ENCODE measurements around the gene CCDC122.

DNA sequence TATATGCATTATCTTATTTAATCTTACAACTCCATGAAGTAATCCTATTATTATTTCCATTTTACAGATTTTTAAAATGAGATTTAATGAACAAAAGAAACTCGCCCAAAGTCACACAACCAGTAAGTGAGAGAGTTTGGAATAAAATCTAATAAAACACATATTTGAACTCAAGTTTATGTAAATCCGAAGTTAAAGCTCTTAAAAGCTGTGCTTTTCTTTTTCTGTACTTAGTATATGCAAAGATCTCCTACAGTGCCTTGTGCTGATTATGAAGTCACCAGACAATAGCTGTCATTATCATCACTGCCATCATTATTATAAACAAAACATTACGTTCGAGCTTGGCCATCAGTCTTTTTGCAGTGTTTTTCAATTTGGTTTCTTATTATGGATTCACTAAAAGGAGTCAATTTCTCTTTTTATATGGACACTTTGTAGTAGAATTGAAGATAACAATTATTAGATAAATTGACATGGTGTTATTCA lies 63.1 kb downstream of the CCDC122 start:
- TF ChIP-seq KDM1A (IDR thresholded peaks at IDR 0.05; ENCODE audit: borderline replicate concordance, low read length) (no peak), PHF8 (conservative IDR thresholded peaks at IDR 0.05; ENCODE audit: low read depth, low read length) (no peak), ATF2 (IDR thresholded peaks at IDR 0.05; ENCODE audit: low read length) (no peak), TAF1 (IDR thresholded peaks at IDR 0.05; ENCODE audit: low read depth, low read length) (no peak)
